GM19328 (cell line): ENCODE results near the gene HEBP2.
"Not testable (repeated sequence)": the region's sequence is repeated elsewhere in the genome, so short reads cannot be mapped to it uniquely, and the experiment has no call there.

Experiments
- ATAC-seq: cut with Tn5 transposase; IDR thresholded peaks from one replicate; pipeline ENCODE4 v1.9.1; 2021; ENCODE audit warnings: mild to moderate bottlenecking, moderate library complexity; ENCODE audit not compliant: unreplicated experiment

The HEBP2 gene, protein sequence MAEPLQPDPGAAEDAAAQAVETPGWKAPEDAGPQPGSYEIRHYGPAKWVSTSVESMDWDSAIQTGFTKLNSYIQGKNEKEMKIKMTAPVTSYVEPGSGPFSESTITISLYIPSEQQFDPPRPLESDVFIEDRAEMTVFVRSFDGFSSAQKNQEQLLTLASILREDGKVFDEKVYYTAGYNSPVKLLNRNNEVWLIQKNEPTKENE

DNA sequence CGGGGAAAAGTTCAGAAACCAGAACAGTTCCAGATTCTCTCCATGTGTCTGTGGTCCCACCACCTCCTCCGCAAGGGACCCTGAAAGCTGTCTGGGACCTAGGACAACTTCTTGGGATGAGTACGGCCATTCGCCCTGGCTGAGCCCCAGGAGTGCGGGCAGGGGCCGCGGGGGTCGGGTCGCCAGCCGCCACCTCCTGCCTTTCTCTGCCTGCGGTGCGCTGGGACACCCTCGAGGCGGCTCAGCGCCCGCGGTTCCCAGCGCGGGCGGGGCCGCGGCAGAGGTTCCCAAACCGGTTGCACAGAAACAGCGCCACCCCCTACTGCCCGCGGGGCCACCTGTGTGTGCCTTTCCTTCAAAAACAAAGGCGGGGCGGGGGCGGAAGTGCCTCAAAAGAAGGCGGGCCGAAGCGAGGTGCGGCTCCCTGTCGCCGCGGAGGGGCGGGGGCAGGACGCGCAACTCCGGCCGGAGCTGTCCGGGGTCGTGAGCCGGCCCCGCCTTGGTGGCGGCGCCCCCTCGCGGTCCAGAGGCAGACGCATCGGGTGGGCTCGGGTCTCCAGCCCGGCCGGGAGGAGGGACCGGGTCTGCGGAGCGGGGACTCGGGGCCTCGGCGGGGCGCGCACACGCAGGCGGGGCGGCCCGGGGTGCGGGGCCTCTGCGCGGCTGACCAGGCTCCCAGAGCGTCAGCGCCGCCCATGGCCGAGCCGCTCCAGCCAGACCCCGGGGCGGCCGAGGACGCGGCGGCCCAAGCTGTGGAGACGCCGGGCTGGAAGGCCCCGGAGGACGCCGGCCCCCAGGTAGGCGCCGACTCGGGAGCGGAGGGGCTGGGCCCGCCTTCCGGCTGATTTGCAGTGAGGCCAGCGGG is at the start of gene HEBP2:
HEBP2 (plus strand) TSS at position 423 of the 865 bp plus-strand sequence; CDS start at position 696, 273 bp downstream.
- peak; percentile 91 for ATAC-seq

DNA sequence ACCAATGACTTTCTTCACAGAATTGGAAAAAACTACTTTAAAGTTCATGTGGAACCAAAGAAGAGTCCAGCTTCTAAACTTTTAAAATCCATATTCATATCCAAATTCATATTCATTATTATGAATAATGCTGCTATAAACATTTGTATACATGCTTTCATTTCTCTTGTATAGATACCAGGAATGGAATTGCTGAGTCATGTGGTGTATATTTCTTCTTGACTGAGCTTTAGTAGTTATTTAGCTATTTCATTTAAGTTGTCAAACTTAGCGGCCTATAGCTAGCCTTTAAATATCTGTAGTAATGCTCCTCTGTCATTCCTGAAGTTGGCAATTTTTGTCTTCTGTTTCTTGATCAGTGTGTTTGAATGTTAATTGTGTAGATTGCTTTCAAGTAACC is 46.1 kb upstream of the HEBP2 start:
- ATAC-seq = no peak

DNA sequence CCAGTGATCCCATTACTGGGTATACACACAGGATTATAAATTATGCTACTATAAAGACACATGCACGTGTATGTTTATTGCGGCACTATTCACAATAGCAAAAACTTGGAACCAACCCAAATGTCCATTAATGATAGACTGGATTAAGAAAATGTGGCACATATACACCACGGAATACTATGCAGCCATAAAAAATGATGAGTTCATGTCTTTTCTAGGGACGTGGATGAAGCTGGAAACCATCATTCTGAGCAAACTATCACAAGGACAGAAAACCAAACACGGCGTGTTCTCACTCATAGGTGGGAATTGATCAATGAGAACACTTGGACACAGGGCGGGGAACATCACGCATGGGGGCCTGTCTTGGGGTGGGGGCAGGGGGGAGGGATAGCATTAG is 35.3 kb upstream of the HEBP2 start:
- not testable (repeated sequence) for ATAC-seq

DNA sequence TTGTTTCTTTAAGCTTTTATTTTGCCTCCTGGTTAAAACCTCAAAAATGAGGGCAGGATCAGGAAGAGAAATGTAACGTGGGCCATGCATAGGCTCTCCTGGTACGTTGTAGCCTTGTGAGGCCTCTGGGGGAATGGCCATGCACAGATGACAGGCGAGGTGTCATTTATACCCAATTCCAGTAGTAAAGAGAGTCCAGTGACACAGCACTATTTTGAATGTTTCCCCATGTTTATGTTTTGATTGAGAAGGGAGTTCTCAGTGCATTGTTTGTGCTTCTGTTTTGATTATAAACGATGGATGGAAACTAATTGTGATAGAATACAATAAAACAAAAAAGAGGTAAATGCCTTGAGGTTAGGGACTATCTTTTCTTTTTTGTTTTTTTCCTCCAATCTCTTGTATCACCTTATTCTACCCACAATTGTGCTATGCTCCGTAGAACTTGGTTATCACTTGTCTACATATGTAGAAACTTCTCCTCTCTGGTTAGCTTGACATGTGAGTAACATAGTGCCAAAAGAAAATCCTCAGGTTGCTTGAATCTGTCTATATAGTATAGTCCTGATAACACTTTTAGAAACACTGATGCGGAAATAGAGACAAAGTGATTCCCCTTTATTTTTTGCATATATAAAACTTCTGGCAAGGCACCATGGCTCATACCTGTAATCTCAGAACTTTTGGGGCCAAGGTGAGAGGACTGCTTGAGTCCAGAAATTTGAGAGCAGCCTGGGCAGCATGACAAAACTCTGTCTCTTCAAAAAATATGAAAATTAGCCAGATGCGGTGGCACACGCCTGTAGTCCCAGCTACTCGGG is 33.2 kb upstream of the HEBP2 start:
- ATAC-seq = no peak

DNA sequence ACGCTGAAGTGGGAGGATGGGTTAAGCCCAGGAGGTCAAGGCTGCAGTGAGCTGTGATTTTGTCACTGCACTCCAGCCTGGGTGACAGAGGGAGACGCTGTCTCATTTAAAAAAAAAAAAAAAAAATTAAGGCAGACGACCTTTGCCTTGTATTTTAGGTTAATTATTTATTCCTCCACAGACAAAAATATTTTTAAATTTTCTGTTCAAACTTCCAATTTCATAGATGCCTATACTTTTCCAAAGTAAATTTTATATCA is 32.6 kb upstream of the HEBP2 start:
- ATAC-seq = no peak

DNA sequence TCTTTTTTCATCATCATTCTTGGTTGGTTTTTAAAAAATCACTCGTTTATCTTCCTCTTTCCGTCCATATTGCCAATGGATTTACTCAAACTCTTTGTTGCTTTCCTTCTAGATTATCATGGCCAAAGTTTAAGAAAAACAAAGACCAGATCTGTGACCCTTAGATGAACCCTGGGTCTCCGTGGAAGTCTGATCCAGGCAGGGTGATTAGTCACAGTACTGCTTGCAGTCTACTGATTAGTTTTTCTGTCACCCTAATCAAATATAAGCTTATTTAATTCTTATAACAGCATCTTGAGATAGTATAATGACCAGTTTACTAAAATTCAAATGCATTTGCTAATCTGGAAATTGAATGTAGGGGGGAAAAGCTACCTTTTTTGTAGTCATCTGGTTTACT is 32.3 kb upstream of the HEBP2 start:
- ATAC-seq = no peak

DNA sequence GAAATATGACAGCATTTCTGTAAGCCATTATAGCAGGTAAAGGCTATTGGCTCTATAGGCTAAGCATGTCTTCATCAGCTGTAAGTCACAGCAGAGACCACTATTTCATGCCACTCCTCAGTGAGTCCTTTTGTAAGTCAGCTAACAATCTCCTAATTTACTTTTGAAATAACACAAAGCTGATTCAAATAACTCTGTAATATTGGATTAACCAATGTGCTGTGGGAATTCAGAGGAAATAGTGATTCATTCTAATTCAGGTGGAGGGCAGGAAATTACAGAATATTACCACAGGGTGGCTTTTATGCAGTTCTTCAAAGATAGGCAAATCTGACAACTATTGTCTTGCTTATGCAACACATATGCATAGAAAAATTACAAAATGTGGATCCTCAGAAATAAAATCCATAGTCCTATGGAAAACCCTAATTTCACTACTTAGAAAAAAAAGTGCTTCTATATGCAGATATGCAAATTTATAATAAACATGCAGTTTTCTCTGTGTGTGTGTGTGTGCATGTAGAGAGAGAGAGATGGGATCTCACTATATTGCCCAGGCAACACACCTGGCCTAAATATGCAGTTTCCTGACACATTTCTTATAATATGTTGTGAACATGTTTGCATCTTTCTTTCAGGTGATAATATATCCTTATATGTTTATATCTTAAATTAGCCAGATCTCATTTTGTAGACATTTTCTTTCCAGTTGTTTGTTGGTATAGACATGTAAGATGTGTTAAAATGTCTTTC is 31.1 kb upstream of the HEBP2 start:
- ATAC-seq = no peak

DNA sequence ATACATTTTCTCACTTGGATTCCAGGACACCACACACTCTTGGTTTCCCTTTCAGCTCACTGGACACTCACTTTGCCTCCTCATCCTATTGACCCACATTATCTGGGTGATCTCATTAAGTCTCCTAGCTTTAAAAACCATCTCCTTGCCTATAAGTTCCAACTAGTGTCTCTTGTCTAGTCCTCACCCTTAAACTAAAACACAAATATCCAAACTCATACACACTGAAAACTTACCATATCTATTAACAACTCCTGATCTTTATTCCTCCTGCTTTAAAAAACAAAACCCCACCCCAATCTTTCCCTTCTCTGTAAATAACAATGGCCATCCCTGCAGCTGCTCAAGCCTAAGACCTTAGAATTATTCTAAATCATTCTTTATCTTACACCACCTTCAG is 29.8 kb upstream of the HEBP2 start:
- ATAC-seq = no peak

DNA sequence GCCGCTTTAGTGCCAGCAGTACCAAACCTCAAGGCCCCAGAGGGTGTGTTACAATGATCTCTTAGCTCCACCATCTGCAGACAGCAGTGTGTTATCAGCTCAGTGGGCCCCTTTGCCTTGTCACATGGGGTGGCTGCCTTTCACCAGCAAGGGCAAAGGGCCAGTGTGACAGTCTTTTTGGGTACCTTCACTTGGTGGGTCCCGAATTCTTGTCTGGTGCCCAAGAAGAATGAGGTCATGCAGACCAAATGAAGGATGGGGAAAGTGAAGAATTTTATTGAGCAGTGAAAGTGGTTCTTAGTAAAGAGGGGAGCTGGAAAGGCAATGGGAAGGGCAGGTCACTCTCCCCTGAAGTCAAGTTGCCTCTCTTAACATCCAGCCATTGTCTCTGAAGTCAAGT is 29.2 kb upstream of the HEBP2 start:
- ATAC-seq = no peak

DNA sequence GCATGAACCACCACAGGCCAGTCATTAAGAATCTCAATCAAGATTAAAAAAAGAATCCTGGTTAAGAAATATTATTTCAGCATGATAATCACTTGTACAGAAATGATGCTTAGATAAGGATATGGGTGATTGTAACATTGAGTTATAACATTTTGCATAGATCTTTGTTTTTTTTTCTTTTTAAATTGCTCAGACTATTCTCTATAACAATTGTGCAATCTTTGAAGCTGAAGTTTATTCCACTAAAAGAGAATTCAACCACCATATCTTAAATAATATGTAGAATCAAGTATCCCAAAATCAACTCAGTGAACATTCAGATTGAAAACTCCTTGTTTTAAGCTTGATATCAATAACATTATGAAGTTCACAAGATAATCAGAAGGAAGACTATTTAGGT is 27.0 kb upstream of the HEBP2 start:
- no peak for ATAC-seq

DNA sequence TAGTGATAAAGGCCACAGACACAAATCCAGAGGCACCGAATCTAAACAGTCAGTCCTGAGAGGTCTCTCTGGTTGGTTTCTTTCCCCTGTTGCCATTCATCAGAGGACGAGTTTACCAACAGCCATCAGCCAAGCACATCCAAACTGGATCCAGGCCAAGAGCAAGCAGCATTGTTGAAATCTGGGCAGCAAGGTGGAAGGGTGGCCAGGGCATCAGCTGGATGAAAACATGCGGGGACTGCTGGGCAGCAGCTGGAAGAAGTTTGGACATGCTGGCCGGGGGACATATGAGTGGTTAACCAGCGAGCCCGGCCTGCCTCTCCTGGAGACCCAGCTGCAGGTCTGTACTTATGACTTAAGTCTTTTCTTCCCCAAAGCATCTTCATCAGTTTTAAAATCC is 26.2 kb upstream of the HEBP2 start, which contains the start of gene SMIM28:
SMIM28 (plus strand) TSS at position 62 of the 400 bp plus-strand sequence; CDS start at position 230, 168 bp downstream.
- ATAC-seq = no peak

DNA sequence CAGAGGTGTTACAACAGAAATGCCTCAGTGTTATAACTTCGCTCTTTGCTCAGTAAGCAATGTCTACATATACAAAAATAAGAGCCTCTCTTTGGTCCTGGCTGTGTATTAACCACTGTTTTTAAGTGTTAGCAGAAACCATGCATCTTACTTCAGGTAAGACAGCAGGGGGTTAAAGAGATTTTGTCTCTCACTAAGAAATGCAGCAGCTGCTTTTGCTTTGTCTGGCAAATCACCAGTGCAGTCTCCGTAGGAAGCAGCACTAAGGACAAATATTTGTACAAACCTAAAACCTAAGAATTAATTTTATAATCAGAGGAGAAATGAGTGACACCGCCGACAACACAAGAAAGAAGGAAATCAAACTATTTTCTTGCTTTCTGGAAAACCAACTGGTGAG is 25.6 kb upstream of the HEBP2 start:
- ATAC-seq = no peak

DNA sequence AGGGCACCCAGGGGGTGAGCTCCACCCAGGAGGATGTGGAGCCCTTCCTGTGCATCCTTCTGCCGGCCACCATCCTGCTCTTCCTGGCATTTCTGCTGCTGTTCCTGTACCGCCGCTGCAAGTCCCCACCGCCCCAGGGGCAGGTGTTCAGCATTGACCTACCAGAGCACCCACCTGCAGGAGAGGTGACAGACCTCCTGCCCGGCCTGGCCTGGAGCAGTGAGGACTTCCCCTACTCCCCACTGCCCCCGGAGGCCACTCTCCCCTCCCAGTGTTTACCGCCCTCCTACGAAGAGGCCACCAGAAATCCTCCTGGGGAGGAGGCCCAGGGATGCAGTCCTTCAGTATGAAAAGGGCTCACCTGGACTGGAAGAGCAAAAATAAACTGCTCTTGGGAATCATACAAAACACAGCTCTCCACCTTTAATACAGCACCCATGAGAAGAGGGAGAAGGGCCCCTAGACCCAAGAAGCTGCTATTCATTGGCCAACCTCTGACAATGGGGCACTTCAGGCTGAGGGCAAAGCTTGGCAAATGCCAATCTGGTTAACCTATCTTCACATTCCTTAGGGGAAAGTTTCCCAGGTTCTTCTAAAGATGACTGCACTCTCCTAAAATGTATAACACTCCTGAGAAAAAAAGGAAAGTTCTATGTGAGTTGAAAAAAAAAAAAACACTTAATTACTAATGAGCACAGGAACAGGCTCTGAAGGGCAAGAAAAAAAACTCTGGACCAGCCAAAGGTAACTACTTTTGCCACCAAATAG is 21.3 kb upstream of the HEBP2 start:
- ATAC-seq = no peak

DNA sequence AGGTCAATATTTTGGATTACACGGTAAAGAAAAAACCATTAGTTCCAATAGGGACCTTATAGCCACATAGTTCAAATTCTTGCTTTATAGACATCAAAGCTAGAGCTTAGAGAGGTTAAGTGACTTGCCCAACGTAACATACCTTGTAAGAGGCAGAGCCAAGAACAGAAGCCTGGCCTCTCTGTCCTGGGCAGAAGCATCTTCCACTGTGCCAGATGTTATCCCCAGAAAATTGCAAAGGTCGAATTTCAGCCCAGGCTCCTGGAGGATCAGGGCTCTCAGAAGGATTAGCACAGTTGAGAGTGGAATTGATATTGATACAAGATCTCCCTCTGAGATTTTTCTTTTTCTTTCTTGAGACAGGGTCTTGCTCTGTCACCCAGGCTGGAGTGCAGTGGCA is 20.2 kb upstream of the HEBP2 start:
- no peak for ATAC-seq

DNA sequence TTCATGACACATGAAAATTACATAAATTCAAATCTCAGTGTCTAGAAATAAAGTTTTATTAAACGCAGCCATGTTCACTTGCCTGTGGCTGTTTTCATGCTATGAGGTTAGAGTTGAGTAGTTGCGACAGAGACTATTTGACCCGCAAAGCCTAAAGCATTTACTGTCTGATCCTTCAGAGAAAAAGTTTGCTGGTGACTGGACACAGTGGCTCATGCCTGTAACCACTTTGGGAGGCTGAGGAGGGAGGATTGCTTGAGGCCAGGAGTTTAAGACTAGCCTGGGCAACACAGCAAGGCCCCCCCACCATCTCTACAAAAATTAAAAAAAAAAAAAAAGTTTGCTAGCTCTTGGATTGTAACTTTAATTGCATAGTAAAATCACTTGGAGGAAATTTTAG is 17.1 kb upstream of the HEBP2 start:
- ATAC-seq = no peak

DNA sequence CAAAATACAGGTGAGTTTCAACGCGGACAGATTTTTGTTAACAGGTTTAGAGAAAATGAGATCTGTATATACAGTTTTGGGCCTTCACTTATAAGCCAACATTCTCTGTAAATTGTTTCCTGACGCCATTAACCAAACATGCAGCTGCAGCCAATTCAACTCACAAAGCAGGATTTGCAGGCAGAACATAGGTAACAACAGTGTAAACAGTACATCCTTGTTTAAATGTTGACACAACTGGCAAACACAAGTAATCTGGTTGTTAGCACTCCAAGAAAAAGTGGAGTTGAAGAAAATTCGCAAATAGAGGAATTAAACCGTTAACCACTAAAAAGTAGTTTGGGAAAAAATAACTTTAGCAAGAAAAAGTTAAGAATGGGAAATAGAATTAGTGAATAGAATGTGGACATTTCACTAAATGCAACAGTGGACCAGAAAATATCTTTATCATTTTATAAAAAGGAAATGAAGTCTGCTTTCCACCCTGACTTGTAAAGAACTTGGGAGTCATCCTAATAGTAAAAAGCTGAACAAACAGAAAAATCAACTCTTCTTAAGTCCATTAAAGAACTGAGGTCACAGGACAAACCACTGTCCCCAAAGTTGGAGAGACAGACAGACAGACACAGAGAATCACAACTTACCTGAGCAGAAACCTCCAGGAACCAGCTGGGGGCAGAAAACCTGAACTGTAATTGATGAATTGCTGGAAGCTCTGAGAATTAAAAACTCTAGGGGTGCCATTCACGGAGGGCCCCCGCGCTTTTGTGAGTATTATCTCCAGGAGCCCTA is 16.2 kb upstream of the HEBP2 start:
- ATAC-seq = no peak

DNA sequence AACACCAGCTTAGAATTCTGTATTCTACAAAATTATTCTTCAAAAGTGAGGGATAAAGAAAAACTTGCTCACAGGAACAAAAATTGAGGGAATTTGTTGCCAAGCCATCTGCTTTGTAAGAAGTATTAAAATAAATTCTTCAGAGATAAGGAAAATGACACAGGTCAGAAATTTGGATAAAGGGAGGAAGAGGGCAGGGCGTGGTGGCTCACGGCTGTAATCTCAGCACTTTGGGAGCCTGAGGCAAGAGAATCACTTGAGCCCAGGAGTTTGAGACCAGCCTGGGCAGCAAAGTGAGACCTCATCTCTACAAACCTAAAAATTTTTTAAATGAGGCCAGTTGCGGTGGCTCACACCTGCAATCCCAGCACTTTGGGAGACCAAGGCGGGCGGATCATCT is 14.5 kb upstream of the HEBP2 start:
- ATAC-seq = no peak

DNA sequence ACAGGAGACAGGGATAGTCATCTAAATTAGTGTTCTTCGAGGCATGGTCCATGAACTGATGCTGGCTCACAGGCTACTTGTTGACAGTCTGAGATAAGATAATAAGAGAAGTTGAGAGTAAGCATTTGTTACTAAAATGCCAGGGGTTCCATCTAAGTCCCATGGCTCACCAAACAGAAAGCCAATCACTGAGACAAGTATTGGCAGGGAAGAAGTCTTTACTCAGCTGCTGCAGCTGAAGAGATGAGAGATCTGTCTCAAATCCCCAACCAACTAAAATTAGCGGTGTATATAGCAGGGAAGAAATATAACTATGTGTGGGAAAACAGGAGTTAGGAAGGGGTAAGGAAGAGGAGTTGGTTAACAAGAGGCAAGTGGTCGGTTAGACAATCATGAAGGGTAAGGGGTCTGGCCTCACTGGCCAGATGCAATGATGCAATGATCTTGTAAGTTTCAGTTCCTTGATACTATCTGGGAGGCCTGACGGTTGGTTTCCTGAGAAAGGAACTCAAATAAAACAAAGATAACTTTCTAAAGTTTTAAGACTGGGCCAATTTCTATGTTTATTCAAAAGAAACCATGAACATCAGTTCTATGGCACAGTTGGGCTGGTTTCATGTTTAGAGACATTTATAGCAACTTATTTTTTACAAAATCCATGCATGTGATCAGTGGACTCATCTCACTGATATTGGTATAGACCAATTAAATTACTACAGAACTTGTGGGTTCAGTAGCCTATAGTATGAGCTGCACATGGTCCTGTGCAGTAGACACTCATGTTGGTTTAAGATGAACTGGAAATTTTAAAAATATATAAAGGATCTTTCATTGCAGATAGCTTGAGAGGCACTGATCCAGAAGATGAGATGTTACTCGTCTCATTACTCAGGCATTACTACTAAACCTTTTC is 9.9 kb upstream of the HEBP2 start:
- no peak for ATAC-seq

DNA sequence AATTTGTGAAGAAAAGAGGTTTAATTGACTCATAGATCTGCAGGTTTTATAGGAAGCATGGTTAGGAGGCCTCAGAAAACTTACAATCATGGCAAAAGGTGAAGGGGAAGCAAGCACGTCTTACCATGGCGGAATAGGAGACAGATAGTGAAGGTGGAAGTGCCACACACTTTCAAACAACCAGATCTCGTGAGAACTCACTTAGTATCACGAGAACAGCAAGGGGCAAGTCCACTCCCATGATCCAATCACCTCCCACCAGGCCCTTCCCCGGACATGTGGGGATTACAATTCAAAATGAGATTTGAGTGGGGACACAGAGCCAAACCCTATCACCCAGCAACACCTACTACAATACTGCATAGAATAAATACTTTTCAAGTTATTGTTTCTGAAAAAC is 7.3 kb upstream of the HEBP2 start:
- ATAC-seq = no peak
